Thymus (tissue), 11 donors: ENCODE measurements around the gene C1GALT1C1. TPM values are rescaled to one million over a fixed set of nuclear protein-coding genes. Genes with fewer than 3 reads are reported as not detected.
"Not testable (repeated sequence)": the region's sequence is repeated elsewhere in the genome, so short reads cannot be mapped to it uniquely, and the experiment has no call there.

Source experiments
- DNase-seq, 9 donors: peaks; one replicate each; pipeline ENCODE4 v3.0.0-alpha.2; 2013; ENCODE audit warnings: low spot score in 9 of 9, low read depth in 6 of 9, missing footprints in 1 of 9
- H3K27ac ChIP-seq, 2 donors: one replicate each; pipeline ENCODE4 v1.5.1; 2013; ENCODE audit warnings: control low read depth in 1 of 2, low read depth in 1 of 2, low read length in 1 of 2, mild to moderate bottlenecking in 1 of 2, moderate library complexity in 1 of 2
- H3K27me3 ChIP-seq, 2 donors: one replicate each; pipeline ENCODE4 v1.5.1; 2013; ENCODE audit warnings: low read length in 1 of 2; ENCODE audit not compliant: control insufficient read depth in 2 of 2, insufficient read depth in 1 of 2
- H3K36me3 ChIP-seq, 2 donors: one replicate each; pipeline ENCODE4 v1.5.1; 2013; ENCODE audit warnings: low read length in 1 of 2, mild to moderate bottlenecking in 1 of 2, moderate library complexity in 1 of 2; ENCODE audit not compliant: control insufficient read depth in 2 of 2, insufficient read depth in 2 of 2
- H3K4me1 ChIP-seq, 2 donors: one replicate each; pipeline ENCODE4 v1.5.1; 2013; ENCODE audit warnings: low read length in 2 of 2; ENCODE audit not compliant: control insufficient read depth in 2 of 2, insufficient read depth in 2 of 2
- H3K4me3 ChIP-seq, 2 donors: one replicate each; pipeline ENCODE4 v1.5.1; 2013; ENCODE audit warnings: low read length in 2 of 2, control low read depth in 1 of 2, mild to moderate bottlenecking in 1 of 2
- H3K9me3 ChIP-seq, 2 donors: one replicate each; pipeline ENCODE4 v1.5.1; 2013; ENCODE audit warnings: low read length in 1 of 2, mild to moderate bottlenecking in 1 of 2; ENCODE audit not compliant: control insufficient read depth in 2 of 2, insufficient read depth in 1 of 2
- WGBS: extraction: QIAGEN DNeasy Blood & Tissue Kit; methylation state at CpG from one replicate; pipeline ENCODE4 v1.1.7; 2013; 5-methylcytosine and 5-hydroxymethylcytosine counted together
- polyA plus RNA-seq: library from polyadenylated mRNA; stranded (reverse); fragments of 200-250 nt; gene quantifications from one replicate; pipeline ENCODE4 v1.2.3, GENCODE V29; 2013
- total RNA-seq: library from RNA; stranded (reverse); fragments of 120-200 nt; gene quantifications from one replicate; pipeline ENCODE4 v1.2.4, GENCODE V29; 2013
- donor health status: healthy.

Gene C1GALT1C1
- total and polyA plus RNA-seq, 2 donors, result 17.4 to 19.5 TPM

DNA sequence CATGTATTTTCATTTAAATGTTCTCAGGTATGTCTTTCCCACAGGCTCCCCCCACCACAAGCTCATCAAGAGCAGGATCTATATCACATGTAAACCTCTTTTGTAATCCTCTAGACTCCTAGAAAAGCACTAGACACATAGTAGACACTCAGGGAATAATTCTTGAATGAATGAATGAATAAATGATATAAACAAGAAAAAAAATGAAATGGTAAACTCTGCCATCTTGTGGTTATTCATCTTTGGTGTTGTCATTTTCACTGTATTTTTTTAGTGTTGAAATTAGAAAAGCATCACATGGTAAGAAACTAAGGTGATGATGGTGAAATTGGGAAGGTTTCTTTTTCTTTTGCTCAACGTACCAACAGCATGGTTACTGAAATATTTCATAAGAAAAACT lies 34.2 kb upstream of the C1GALT1C1 start:
- peak in 3 of 9 donors; percentile 6 to 40 (median 11) for DNase-seq
- 34% methylated on average over 1 of the region's 1 CpG for whole genome bisulfite sequencing
- no peaks in the 10 kb centered on the region for H3K36me3 ChIP-seq
- no peaks in the 10 kb centered on the region for H3K27me3 ChIP-seq
- no peak overlapping the region for H3K4me3 ChIP-seq
- no peaks in the 10 kb centered on the region for H3K9me3 ChIP-seq
- no peaks in the 10 kb centered on the region for H3K4me1 ChIP-seq
- H3K27ac ChIP-seq, result no peak overlapping the region

DNA sequence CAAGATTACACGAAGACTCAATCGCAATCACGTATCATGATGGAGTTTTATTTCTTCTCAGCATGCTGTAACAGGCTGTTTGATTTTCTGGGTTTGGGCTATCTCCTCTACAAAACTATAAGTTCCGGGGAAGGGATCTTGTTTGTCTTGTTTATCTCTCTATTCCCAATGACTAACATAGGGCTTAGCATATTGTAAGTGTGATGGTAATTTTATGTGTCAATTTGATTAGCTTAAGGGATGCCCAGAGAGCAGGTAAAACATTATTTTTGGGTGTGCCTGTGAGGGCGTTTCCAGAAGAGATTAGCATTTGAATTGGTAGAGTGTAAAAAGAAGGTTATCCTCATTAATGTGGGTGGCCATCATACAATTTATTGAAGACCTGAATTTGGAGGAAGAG lies 32.8 kb upstream of the C1GALT1C1 start:
- WGBS, result 96% methylated on average over 5 of the region's 5 CpGs
- Histone ChIP-seq H3K4me3 (no peak overlapping the region), H3K9me3 (no peaks in the 10 kb centered on the region), H3K36me3 (no peaks in the 10 kb centered on the region), H3K27ac (no peak overlapping the region), H3K4me1 (no peaks in the 10 kb centered on the region), H3K27me3 (no peaks in the 10 kb centered on the region)
- no peak for DNase-seq

DNA sequence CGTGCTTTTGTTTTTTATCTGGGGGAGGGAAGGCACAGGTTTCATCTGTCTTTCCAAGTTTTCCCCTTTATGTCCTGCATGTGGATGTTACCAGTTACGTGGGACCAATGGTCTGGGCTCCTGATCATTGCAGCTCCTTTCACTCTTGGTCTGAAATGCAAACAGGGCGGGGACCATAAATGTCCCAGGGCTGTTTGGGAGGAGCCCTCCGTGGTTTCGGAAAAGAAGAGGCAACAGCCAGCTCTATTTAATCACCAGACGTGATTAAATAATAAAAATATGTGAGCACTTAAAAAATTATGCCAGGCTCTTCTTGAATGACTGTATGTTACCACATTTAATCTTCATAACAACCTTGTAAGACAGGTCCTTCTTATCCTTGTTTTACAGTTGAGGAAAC lies 30.8 kb upstream of the C1GALT1C1 start:
- Histone ChIP-seq H3K27ac (no peak overlapping the region), H3K4me3 (no peak overlapping the region), H3K9me3 (no peaks in the 10 kb centered on the region), H3K27me3 (no peaks in the 10 kb centered on the region), H3K36me3 (no peaks in the 10 kb centered on the region), H3K4me1 (no peaks in the 10 kb centered on the region)
- DNase-seq, result no peak
- 96% methylated on average over 6 of the region's 6 CpGs for WGBS

DNA sequence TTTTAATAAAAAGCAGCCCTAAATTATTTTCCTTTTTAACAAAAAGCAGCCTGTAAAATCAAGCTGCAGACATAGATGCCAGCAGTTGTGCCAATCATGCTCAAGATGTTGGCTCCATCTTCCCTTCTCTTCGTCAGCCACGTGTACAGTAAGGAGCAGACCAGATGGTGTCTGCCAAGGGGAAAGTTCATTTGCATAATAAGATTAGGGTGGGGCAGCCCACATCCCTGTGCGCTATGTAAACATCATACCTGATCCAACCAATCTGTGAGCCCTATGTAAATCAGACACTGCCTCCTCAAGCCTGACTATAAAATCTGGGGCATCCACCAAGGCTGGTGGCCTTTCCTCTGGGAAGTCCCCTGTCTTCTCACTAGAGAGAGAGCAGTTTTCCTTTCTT lies 23.1 kb upstream of the C1GALT1C1 start:
- H3K27me3 ChIP-seq, result no peaks in the 10 kb centered on the region
- no peak for DNase-seq
- no peaks in the 10 kb centered on the region for H3K36me3 ChIP-seq
- 83% methylated on average over 3 of the region's 3 CpGs for WGBS
- H3K27ac ChIP-seq, result no peak overlapping the region
- H3K9me3 ChIP-seq, result no peaks in the 10 kb centered on the region
- no peaks in the 10 kb centered on the region for H3K4me1 ChIP-seq
- no peak overlapping the region for H3K4me3 ChIP-seq

DNA sequence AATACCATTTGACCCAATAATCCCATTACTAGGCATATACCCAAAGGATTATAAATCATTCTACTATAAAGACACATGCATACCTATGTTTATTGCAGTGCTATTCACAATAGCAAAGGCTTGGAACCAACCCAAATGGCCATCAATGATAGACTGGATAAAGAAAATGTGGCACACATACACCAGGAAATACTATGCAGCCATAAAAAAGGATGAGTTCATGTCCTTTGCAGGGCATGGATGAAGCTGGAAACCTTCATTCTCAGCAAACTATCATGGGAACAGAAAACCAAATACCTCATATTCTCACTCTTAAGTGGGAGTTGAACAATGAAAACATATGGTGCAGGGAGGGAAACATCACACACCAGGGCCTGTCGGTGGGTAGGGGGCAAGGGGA lies 22.4 kb upstream of the C1GALT1C1 start:
- H3K27me3 ChIP-seq, H3K4me1 ChIP-seq, H3K36me3 ChIP-seq, DNase-seq, H3K27ac ChIP-seq, H3K9me3 ChIP-seq, H3K4me3 ChIP-seq: not testable (repeated sequence)
- WGBS, result 100% methylated on average over 1 of the region's 1 CpG

DNA sequence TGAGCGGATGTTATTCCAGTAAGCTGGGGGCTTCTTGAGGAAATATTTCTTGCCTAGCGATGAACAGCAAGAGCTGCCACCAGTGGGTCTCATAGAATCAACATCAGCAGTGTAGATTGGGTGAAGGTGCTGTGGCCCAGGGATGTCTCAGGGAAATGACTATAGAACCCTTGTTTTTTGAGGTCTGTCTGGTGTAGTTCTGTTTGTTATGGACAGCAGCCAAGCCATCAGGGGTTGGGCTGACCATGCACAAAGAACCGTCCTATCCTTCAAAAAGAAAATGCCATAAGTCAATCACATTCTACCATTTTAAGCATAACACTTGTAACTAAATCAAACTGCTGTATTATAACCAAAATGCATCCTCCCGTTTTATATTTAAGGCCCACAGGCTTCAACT lies 17.3 kb upstream of the C1GALT1C1 start:
- Histone ChIP-seq H3K27ac (no peak overlapping the region), H3K36me3 (no peaks in the 10 kb centered on the region), H3K9me3 (no peaks in the 10 kb centered on the region), H3K27me3 (no peaks in the 10 kb centered on the region), H3K4me3 (no peak overlapping the region), H3K4me1 (no peaks in the 10 kb centered on the region)
- WGBS, result 100% methylated on average over 4 of the region's 4 CpGs
- DNase-seq, result no peak

DNA sequence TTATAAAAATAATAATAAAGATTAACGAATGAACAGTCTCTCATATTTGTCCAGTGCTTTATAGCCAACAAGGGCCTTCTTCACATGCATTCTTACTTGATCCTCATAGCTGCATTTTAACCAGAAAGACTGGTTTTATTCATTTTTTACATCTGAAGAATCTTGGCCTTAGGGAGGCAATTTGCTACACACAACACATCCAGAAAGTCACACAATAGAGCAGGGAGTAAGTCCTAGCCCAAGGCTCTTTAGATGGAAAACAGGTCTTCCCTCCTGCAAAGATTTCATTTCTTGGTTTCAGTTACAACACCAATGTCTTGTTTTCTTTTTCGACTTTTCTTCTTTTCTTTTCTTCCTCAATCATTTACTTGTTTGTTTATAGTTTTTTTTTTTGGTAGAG lies 13.0 kb upstream of the C1GALT1C1 start:
- Histone ChIP-seq H3K27ac (no peak overlapping the region), H3K4me3 (no peak overlapping the region), H3K4me1 (no peaks in the 10 kb centered on the region), H3K36me3 (no peaks in the 10 kb centered on the region), H3K27me3 (no peaks in the 10 kb centered on the region), H3K9me3 (no peaks in the 10 kb centered on the region)
- WGBS, result 95% methylated on average over 2 of the region's 2 CpGs
- DNase-seq, result no peak

DNA sequence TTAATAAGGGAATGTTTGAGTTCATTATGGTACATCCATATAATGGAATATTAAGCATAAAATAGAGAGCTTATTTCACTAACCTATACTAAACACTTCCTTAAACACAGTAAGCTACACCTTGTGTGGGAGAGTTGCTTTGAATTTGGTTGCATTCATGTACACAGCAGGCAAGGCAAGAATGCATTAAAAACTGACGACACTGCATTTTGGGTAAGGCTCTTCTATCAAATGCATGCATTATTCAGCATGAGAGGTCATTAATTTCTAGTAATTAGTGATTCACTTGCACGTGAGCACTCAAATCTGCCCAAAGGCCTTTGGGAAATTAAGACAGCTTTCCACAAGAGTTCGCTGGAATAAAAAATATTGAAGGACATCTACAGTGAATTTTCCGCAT lies 8.8 kb upstream of the C1GALT1C1 start:
- Histone ChIP-seq H3K4me1 (no peaks in the 10 kb centered on the region), H3K27ac (no peak overlapping the region), H3K36me3 (no peaks in the 10 kb centered on the region), H3K4me3 (no peak overlapping the region), H3K27me3 (no peaks in the 10 kb centered on the region), H3K9me3 (no peaks in the 10 kb centered on the region)
- 95% methylated on average over 4 of the region's 4 CpGs for WGBS
- no peak for DNase-seq

DNA sequence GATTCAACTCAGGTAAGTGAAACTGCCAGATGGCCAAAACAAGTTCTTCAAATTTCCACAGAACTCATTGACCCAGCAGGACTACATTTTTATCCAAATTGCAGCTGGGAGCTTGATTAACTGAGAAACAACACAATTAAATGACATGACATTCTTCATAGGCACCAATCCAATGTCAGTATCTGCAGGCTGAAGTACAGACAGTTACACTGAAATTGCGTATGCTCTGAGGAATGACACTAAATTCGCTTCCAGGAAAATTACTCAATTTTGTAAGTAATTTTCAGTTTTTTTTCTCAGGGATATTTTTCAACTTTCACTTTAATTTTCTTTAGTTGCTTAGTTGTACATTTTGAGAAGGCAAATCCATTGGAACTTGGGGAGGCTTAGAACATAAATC lies 4.5 kb downstream of the C1GALT1C1 start:
- Histone ChIP-seq H3K27me3 (no peaks in the 10 kb centered on the region), H3K27ac (no peak overlapping the region), H3K4me1 (peaks cover 0 to 6% of the 10 kb centered on the region in 2 donors), H3K4me3 (no peak overlapping the region), H3K36me3 (peaks cover 0 to 5% of the 10 kb centered on the region in 2 donors), H3K9me3 (peaks cover 0 to 2% of the 10 kb centered on the region in 2 donors)
- no peak for DNase-seq
- WGBS, result 95% methylated on average over 2 of the region's 2 CpGs
